Measurements from ENCODE around the gene BRME1.

- no peak for TF ChIP-seq ZNF416 (tag by site-specific recombination; IDR thresholded peaks at IDR 0.05)
- no peak for TF ChIP-seq ZNF510 (tag by site-specific recombination; IDR thresholded peaks at IDR 0.05; ENCODE audit: insufficient replicate concordance)
- no peak for TF ChIP-seq ZNF768 (tag by site-specific recombination; IDR thresholded peaks at IDR 0.05)
- no peak for TF ChIP-seq CTCF (tag by site-specific recombination; IDR thresholded peaks at IDR 0.05)
- no peak for TF ChIP-seq ZNF792 (tag by site-specific recombination; IDR thresholded peaks at IDR 0.05)
- TF ChIP-seq ZNF660 (tag by site-specific recombination; IDR thresholded peaks at IDR 0.05), result no peak
- TF ChIP-seq ZNF501 (tag by site-specific recombination; IDR thresholded peaks at IDR 0.05), result no peak
- no peak for TF ChIP-seq ZNF292 (tag by site-specific recombination; IDR thresholded peaks at IDR 0.05; ENCODE audit: borderline replicate concordance, low read depth)
- TF ChIP-seq ZNF621 (tag by site-specific recombination; IDR thresholded peaks at IDR 0.05), result no peak
- TF ChIP-seq HOXA7 (CRISPR knock-in tag; IDR thresholded peaks at IDR 0.05; ENCODE audit: borderline replicate concordance), result no peak
- no peak for TF ChIP-seq PBX3 (CRISPR knock-in tag; IDR thresholded peaks at IDR 0.05)
- TF ChIP-seq ZNF302 (tag by site-specific recombination; IDR thresholded peaks at IDR 0.05; ENCODE audit: low read depth), result no peak
- TF ChIP-seq SP3 (tag by site-specific recombination; IDR thresholded peaks at IDR 0.05), result no peak
Measured at GRCh38 chr19:13887517-13887916, 18.4 kb downstream of the BRME1 start.

Data from HEK293 (cell line).